H1 (cell line): ENCODE results near the gene FAM204A. TPM values are rescaled to one million over a fixed set of nuclear protein-coding genes. Genes with fewer than 3 reads are reported as not detected.

ENCODE experiments used
- TCF12 ChIP-seq: IDR thresholded peaks from 2 replicates; pipeline ENCODE4 v1.6.1; 2011; ENCODE audit warnings: low read depth, mild to moderate bottlenecking, low read length
- polyA plus RNA-seq, 7 experiments: library from polyadenylated mRNA; depleted of rRNA in 3 of 7; stranded (reverse) in 5 of 7; unstranded in 2 of 7; fragments of >200 nt in 5 of 7; fragments of 200-250 nt in 2 of 7; gene quantifications; 1 replicate in 5 of 7; 2 replicates in 1 of 7; 4 replicates in 1 of 7; pipeline versions ENCODE4 v1.2.1 to v1.2.3, GENCODE V29; 2011 to 2013; ENCODE audit warnings: missing spikeins in 2 of 7, mixed read lengths in 2 of 7
- total RNA-seq: library from RNA; stranded (reverse); fragmentation: NEBNext Ultra II Directional; extraction: Animal tissue kit (Norgen Biotek cat#: 25700); gene quantifications from 2 replicates; pipeline ENCODE4 v1.2.1, GENCODE V29; 2021
- TF ChIP-seq, protein P1 (sequence below): IDR thresholded peaks from 2 replicates; pipeline ENCODE4 v1.6.1; 2011; ENCODE audit warnings: low read length, improper control_type of control experiment

Gene FAM204A
- total and polyA plus RNA-seq, 2 of the 8 experiments (the other 6 are each of a cell fraction or from before 2014, with no cell fraction given), result 4.9 to 37.4 TPM

DNA sequence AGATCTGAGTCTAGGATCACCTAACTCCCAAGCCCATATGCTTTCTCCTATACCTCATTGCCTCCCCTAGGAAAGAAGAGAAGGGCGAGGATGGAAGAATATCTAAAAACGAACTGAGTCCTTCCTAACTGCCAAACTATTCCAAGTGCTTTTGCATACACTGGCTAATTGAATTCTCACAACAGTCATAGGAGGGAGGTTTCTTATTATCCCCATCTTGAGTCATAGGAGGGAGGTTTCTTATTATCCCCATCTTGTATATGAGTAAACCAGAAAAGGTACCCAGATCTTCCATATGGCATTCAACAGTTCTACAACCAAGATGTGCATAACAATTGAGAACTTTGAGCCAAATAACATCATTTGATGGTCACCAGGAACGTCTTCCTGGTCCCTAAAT lies 13.1 kb upstream of the FAM204A start (continued):
- TF ChIP-seq, protein P1, sequence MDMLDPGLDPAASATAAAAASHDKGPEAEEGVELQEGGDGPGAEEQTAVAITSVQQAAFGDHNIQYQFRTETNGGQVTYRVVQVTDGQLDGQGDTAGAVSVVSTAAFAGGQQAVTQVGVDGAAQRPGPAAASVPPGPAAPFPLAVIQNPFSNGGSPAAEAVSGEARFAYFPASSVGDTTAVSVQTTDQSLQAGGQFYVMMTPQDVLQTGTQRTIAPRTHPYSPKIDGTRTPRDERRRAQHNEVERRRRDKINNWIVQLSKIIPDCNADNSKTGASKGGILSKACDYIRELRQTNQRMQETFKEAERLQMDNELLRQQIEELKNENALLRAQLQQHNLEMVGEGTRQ, result no peak
- TF ChIP-seq TCF12, result no peak
